ENCODE data around the gene CYP3A7. TPM values are rescaled to one million over a fixed set of nuclear protein-coding genes. Genes with fewer than 3 reads are reported as not detected.

Gene CYP3A7
- total and polyA plus RNA-seq, 2 of the 13 experiments (the other 11 are each of a cell fraction or from before 2014, with no cell fraction given) = 5.8 to 6.4 TPM

DNA sequence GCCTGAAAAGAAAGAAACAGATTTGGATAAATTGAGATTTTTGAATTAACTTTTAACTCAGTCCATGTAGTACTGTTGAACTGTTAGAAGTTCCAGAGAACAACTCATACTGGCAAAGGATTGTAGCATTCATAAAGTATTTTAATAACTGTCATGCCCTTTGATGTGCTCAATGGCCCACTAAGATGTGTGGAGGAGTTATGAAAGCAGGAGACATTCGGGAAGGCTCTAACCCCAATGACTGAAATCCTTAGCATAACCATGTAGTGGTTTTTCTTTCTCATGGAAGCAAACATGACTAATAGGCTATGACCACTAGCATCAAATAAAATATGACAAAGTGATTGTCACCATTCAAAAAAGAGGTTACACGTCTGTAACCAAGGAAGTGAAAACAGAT lies 25.7 kb downstream of the CYP3A7 start:
- TF ChIP-seq FIP1L1 (IDR thresholded peaks at IDR 0.05; ENCODE audit: borderline replicate concordance, insufficient read depth, low read depth, low read length) = no peak
- TF ChIP-seq, protein P1, sequence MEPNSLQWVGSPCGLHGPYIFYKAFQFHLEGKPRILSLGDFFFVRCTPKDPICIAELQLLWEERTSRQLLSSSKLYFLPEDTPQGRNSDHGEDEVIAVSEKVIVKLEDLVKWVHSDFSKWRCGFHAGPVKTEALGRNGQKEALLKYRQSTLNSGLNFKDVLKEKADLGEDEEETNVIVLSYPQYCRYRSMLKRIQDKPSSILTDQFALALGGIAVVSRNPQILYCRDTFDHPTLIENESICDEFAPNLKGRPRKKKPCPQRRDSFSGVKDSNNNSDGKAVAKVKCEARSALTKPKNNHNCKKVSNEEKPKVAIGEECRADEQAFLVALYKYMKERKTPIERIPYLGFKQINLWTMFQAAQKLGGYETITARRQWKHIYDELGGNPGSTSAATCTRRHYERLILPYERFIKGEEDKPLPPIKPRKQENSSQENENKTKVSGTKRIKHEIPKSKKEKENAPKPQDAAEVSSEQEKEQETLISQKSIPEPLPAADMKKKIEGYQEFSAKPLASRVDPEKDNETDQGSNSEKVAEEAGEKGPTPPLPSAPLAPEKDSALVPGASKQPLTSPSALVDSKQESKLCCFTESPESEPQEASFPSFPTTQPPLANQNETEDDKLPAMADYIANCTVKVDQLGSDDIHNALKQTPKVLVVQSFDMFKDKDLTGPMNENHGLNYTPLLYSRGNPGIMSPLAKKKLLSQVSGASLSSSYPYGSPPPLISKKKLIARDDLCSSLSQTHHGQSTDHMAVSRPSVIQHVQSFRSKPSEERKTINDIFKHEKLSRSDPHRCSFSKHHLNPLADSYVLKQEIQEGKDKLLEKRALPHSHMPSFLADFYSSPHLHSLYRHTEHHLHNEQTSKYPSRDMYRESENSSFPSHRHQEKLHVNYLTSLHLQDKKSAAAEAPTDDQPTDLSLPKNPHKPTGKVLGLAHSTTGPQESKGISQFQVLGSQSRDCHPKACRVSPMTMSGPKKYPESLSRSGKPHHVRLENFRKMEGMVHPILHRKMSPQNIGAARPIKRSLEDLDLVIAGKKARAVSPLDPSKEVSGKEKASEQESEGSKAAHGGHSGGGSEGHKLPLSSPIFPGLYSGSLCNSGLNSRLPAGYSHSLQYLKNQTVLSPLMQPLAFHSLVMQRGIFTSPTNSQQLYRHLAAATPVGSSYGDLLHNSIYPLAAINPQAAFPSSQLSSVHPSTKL (CRISPR knock-in tag; IDR thresholded peaks at IDR 0.05) = no peak
- TF ChIP-seq WIZ (CRISPR knock-in tag; IDR thresholded peaks at IDR 0.05) = no peak
- in situ Hi-C loops (cut with HindIII; ENCODE audit: extremely low pct_ligation_motif_present, low pct_unique_long_range_greater_than_20kb) = no loop called here
- no peak overlapping the region for H3K4me3 ChIP-seq (replicated peaks in 1 of 3; ENCODE audit: insufficient read depth in 1 of 3, low read depth in 2 of 3, low read length in 3 of 3)
- no peak overlapping the region for H3K27ac ChIP-seq (ENCODE audit: extremely low read length, insufficient read depth, low read length)
- ChIA-PET CTCF (ENCODE audit: low intra/inter-chr PET ratio, low total read pairs) (no interaction called here), POLR2A (no interaction called here)
- H3K9ac ChIP-seq (ENCODE audit: insufficient read depth, low read depth, low read length) = no peak overlapping the region
- no peaks in the 10 kb centered on the region for H3K79me2 ChIP-seq (ENCODE audit: insufficient read depth, low read length)
- no peak for ATAC-seq
- H3K27me3 ChIP-seq (ENCODE audit: control insufficient read depth in 1 of 2, insufficient read depth in 2 of 2, low read length in 2 of 2) = no peaks in the 10 kb centered on the region
- DNase-seq (ENCODE audit: low spot score) = no peak
- no peaks in the 10 kb centered on the region for H3K9me3 ChIP-seq (ENCODE audit: low read length)
- H2AFZ ChIP-seq (ENCODE audit: low read length) = no peak overlapping the region
- intact Hi-C loops (cut with micrococcal nuclease; ENCODE audit: unreplicated experiment) = no loop called here
- H3K4me1 ChIP-seq (ENCODE audit: insufficient read depth, low read length) = no peaks in the 10 kb centered on the region
- H3K36me3 ChIP-seq (replicated peaks in 1 of 2; ENCODE audit: control insufficient read depth in 1 of 2, insufficient read depth in 2 of 2, low read length in 2 of 2) = no peaks in the 10 kb centered on the region
- BruUV-seq (replicated peaks) = no TSS peak
- FAIRE-seq = no peak
- H4K20me1 ChIP-seq (ENCODE audit: insufficient read depth, low read length) = no peaks in the 10 kb centered on the region
- WGBS (ENCODE audit: low lambda C conversion rate) = 96% methylated on average over 2 of the region's 2 CpGs
- no peak overlapping the region for H3K4me2 ChIP-seq (ENCODE audit: low read depth, low read length)

DNA sequence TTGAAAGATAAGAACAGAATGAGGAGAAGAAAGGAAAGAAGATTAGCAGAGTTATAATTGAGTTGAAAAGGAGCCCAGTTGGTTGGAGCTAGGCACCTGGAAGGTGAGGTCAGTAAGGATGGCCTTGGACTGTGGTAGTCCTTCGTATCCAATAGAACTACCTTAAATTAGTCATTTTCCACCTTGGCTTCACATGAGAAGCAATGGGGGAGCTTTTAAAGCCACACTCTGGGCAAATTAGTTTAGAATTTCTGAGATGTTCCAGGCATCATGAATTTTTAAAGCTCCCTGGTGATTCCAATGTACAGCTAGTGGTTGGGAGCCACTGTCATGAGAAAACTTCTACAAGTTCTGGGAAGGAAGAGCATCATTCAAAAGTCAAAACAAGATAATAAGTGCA lies 27.9 kb downstream of the CYP3A7 start:
- no peaks in the 10 kb centered on the region for H3K4me1 ChIP-seq (ENCODE audit: insufficient read depth, low read length)
- no peak overlapping the region for H2AFZ ChIP-seq (ENCODE audit: low read length)
- no peak for FAIRE-seq
- CTCF ChIA-PET (ENCODE audit: low intra/inter-chr PET ratio, low total read pairs) = no interaction called here
- 88% methylated on average over 1 of the region's 1 CpG for WGBS (ENCODE audit: low lambda C conversion rate)
- in situ Hi-C loops (cut with HindIII; ENCODE audit: extremely low pct_ligation_motif_present, low pct_unique_long_range_greater_than_20kb) (no loop called here), intact Hi-C loops (cut with micrococcal nuclease; ENCODE audit: unreplicated experiment) (no loop called here)
- ATAC-seq = no peak
- H3K27ac ChIP-seq (ENCODE audit: extremely low read length, insufficient read depth, low read length) = no peak overlapping the region
- no peaks in the 10 kb centered on the region for H3K9me3 ChIP-seq (ENCODE audit: low read length)
- no peak overlapping the region for H3K4me3 ChIP-seq (replicated peaks in 1 of 3; ENCODE audit: insufficient read depth in 1 of 3, low read depth in 2 of 3, low read length in 3 of 3)
- no peaks in the 10 kb centered on the region for H4K20me1 ChIP-seq (ENCODE audit: insufficient read depth, low read length)
- no peak for DNase-seq (ENCODE audit: low spot score)
- no peak overlapping the region for H3K4me2 ChIP-seq (ENCODE audit: low read depth, low read length)
- POLR2A ChIA-PET = no interaction called here
- no peaks in the 10 kb centered on the region for H3K27me3 ChIP-seq (ENCODE audit: control insufficient read depth in 1 of 2, insufficient read depth in 2 of 2, low read length in 2 of 2)
- H3K36me3 ChIP-seq (replicated peaks in 1 of 2; ENCODE audit: control insufficient read depth in 1 of 2, insufficient read depth in 2 of 2, low read length in 2 of 2) = no peaks in the 10 kb centered on the region
- no peaks in the 10 kb centered on the region for H3K79me2 ChIP-seq (ENCODE audit: insufficient read depth, low read length)
- BruUV-seq (replicated peaks) = no TSS peak
- no peak overlapping the region for H3K9ac ChIP-seq (ENCODE audit: insufficient read depth, low read depth, low read length)
- TF ChIP-seq, protein P2, sequence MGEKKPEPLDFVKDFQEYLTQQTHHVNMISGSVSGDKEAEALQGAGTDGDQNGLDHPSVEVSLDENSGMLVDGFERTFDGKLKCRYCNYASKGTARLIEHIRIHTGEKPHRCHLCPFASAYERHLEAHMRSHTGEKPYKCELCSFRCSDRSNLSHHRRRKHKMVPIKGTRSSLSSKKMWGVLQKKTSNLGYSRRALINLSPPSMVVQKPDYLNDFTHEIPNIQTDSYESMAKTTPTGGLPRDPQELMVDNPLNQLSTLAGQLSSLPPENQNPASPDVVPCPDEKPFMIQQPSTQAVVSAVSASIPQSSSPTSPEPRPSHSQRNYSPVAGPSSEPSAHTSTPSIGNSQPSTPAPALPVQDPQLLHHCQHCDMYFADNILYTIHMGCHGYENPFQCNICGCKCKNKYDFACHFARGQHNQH (CRISPR knock-in tag; IDR thresholded peaks at IDR 0.05) = no peak
- TF ChIP-seq ZNF777 (CRISPR knock-in tag; IDR thresholded peaks at IDR 0.05) = no peak
- TF ChIP-seq, protein P3, sequence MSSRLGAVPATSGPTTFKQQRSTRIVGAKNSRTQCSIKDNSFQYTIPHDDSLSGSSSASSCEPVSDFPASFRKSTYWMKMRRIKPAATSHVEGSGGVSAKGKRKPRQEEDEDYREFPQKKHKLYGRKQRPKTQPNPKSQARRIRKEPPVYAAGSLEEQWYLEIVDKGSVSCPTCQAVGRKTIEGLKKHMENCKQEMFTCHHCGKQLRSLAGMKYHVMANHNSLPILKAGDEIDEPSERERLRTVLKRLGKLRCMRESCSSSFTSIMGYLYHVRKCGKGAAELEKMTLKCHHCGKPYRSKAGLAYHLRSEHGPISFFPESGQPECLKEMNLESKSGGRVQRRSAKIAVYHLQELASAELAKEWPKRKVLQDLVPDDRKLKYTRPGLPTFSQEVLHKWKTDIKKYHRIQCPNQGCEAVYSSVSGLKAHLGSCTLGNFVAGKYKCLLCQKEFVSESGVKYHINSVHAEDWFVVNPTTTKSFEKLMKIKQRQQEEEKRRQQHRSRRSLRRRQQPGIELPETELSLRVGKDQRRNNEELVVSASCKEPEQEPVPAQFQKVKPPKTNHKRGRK (CRISPR knock-in tag; IDR thresholded peaks at IDR 0.05) = no peak
- TF ChIP-seq, protein P4, sequence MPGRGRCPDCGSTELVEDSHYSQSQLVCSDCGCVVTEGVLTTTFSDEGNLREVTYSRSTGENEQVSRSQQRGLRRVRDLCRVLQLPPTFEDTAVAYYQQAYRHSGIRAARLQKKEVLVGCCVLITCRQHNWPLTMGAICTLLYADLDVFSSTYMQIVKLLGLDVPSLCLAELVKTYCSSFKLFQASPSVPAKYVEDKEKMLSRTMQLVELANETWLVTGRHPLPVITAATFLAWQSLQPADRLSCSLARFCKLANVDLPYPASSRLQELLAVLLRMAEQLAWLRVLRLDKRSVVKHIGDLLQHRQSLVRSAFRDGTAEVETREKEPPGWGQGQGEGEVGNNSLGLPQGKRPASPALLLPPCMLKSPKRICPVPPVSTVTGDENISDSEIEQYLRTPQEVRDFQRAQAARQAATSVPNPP (CRISPR knock-in tag; IDR thresholded peaks at IDR 0.05) = no peak
- TF ChIP-seq ARID2 (CRISPR knock-in tag; IDR thresholded peaks at IDR 0.05; ENCODE audit: borderline replicate concordance) = no peak
- no peak for TF ChIP-seq ZNF747 (CRISPR knock-in tag; IDR thresholded peaks at IDR 0.05; ENCODE audit: borderline replicate concordance)
